Adrenal gland (tissue), 12 donors: ENCODE measurements around the gene RNF227. TPM values are rescaled to one million over a fixed set of nuclear protein-coding genes. Genes with fewer than 3 reads are reported as not detected.
"Not testable (repeated sequence)": the region's sequence is repeated elsewhere in the genome, so short reads cannot be mapped to it uniquely, and the experiment has no call there.

Source experiments
- DNase-seq, 7 donors: peaks; one replicate each; pipeline ENCODE4 v3.0.0-alpha.2; 2019 to 2020
- H3K27ac ChIP-seq, 5 donors: fragments of 200-600 bp; sonication (generic) in 4 of 5; 1 replicate in 3 of 5; 2 replicates in 2 of 5; pipeline versions ENCODE4 v1.5.1 to v1.8.0; 2016 to 2020; ENCODE audit warnings: mild to moderate bottlenecking in 1 of 5
- H3K27me3 ChIP-seq: fragments of 200-600 bp; 2 replicates; pipeline ENCODE4 v1.8.0; 2021
- H3K36me3 ChIP-seq, 2 donors: fragments of 200-600 bp; replicated peaks in 1 of 2; 1 replicate in 1 of 2; 2 replicates in 1 of 2; pipeline versions ENCODE4 v1.5.1 to v1.8.0; 2018 to 2022
- H3K4me1 ChIP-seq, 2 donors: fragments of 200-600 bp; replicated peaks in 1 of 2; 1 replicate in 1 of 2; 2 replicates in 1 of 2; pipeline versions ENCODE4 v1.5.1 to v1.8.0; 2018 to 2021
- H3K4me3 ChIP-seq, 4 donors: fragments of 200-600 bp; sonication (generic) in 3 of 4; one replicate each; pipeline ENCODE4 v1.5.1; 2016 to 2018
- H3K9me3 ChIP-seq, 3 donors: fragments of 200-600 bp; sonication (generic) in 1 of 3; replicated peaks in 1 of 3; 1 replicate in 2 of 3; 2 replicates in 1 of 3; pipeline versions ENCODE4 v1.5.1 to v1.8.0; 2016 to 2021
- CTCF ChIP-seq, 6 experiments: fragments of 450-650 bp in 4 of 6; fragments of 200-600 bp in 2 of 6; sonication (generic) in 1 of 6; IDR thresholded peaks; 1 replicate in 5 of 6; 2 replicates in 1 of 6; pipeline versions ENCODE4 v1.5.1 to v1.8.0; 2016 to 2021; ENCODE audit warnings: antibody characterized with exemption in 6 of 6, mild to moderate bottlenecking in 2 of 6, moderate library complexity in 1 of 6
- POLR2A ChIP-seq, 2 donors: fragments of 450-650 bp; IDR thresholded peaks; one replicate each; pipeline ENCODE4 v1.6.1; 2017; ENCODE audit warnings: antibody characterized with exemption in 2 of 2, mild to moderate bottlenecking in 2 of 2, moderate library complexity in 1 of 2
- WGBS, 4 donors: extraction: QIAGEN DNeasy Blood & Tissue Kit in 2 of 4; methylation state at CpG; one replicate each; pipeline versions ENCODE4 v1.1.5 to v1.1.7; 2013 to 2017; 5-methylcytosine and 5-hydroxymethylcytosine counted together
- intact Hi-C, 2 donors: fragments of 100-400 bp; cut with DNase I; formaldehyde crosslinking; loops; one replicate each; pipeline versions ENCODE4 v1.14.1 to v1.15.0; 2022 to 2023
- polyA plus RNA-seq, 3 donors: library from polyadenylated mRNA; stranded (reverse); fragments of 200-250 nt in 2 of 3; fragments of 350-450 nt in 1 of 3; fragmentation: Illumina TruSeq in 1 of 3; extraction: RNeasy Lipid Tissue Mini Kit (QIAGEN cat#74804) in 1 of 3; gene quantifications; one replicate each; pipeline ENCODE4 v1.2.3, GENCODE V29; 2013 to 2014
- total RNA-seq, 9 donors: library from RNA; depleted of rRNA in 4 of 9; stranded (reverse); fragments of >200 nt in 4 of 9; fragments of 120-200 nt in 1 of 9; fragmentation: NEBNext Ultra II Directional in 1 of 9; extraction: Animal tissue kit (Norgen Biotek cat#: 25700) in 1 of 9; gene quantifications; one replicate each; pipeline versions ENCODE4 v1.1.0 to v1.2.4, GENCODE V29; 2013 to 2023
- donor health status: healthy with polysubstance abuse.
- donor health status: Bipolar disorder and iron deficiency.
- donor health status: DM: yes; HTN: yes; CAD: no.
- donor health status: DM: no; HTN: no; CAD: no.
- donor health status: DM: no; HTN: no; CAD: no.
- donor health status: DM: yes; HTN: yes; CAD: no.

Gene RNF227
- total and polyA plus RNA-seq, 12 donors = 1.1 to 17.3 (median 3.0) TPM

GRCh38 chr17:7956228-7956965 lies 40.3 kb upstream of the RNF227 start:
- 73 to 85% (median 83%) methylated on average over 11 of the region's 11 CpGs for WGBS, 4 donors
- intact Hi-C loops = no loop called here
- DNase-seq = peak in 1 of 7 donors; percentile 4

GRCh38 chr17:7955414-7956227 lies 39.5 kb upstream of the RNF227 start:
- Histone ChIP-seq H3K9me3 (no peaks in the 10 kb centered on the region), H3K27ac (no peak overlapping the region), H3K4me3 (no peak overlapping the region), H3K27me3 (peaks cover 4% of the 10 kb centered on the region), H3K4me1 (no peaks in the 10 kb centered on the region), H3K36me3 (no peaks in the 10 kb centered on the region)
- TF ChIP-seq POLR2A (IDR thresholded peaks at IDR 0.05) (no peak), CTCF (IDR thresholded peaks at IDR 0.05) (no peak)
- intact Hi-C loops = no loop called here
- DNase-seq = no peak
- 77 to 85% (median 81%) methylated on average over 13 of the region's 13 CpGs for WGBS, 4 donors

More at GRCh38 chr17:7956228-7956965, 40.3 kb upstream of the RNF227 start:
- no peaks in the 10 kb centered on the region for H3K4me1 ChIP-seq
- H3K27me3 ChIP-seq = peaks cover 12% of the 10 kb centered on the region
- H3K36me3 ChIP-seq = no peaks in the 10 kb centered on the region
- TF ChIP-seq POLR2A (IDR thresholded peaks at IDR 0.05) (no peak), CTCF (IDR thresholded peaks at IDR 0.05) (no peak)
- no peak overlapping the region for H3K27ac ChIP-seq
- H3K4me3 ChIP-seq = no peak overlapping the region
- H3K9me3 ChIP-seq = no peaks in the 10 kb centered on the region

GRCh38 chr17:7953266-7953665 lies 37.2 kb upstream of the RNF227 start:
- H3K4me1 ChIP-seq, H3K4me3 ChIP-seq, H3K9me3 ChIP-seq, intact Hi-C loops, DNase-seq, H3K27ac ChIP-seq, H3K27me3 ChIP-seq: not testable (repeated sequence)
- H3K36me3 ChIP-seq = peaks cover 0 to 12% of the 10 kb centered on the region in 2 donors
- 91 to 96% (median 92%) methylated on average over 9 to 13 of the region's 13 CpGs for WGBS, 4 donors

- intact Hi-C loops = no loop called here
- DNase-seq = no peak
- H3K4me3 ChIP-seq = no peak overlapping the region
- TF ChIP-seq CTCF (IDR thresholded peaks at IDR 0.05) (no peak), POLR2A (IDR thresholded peaks at IDR 0.05) (no peak)
- no peaks in the 10 kb centered on the region for H3K9me3 ChIP-seq
- H3K36me3 ChIP-seq = peaks cover 0 to 29% of the 10 kb centered on the region in 2 donors
- no peaks in the 10 kb centered on the region for H3K27me3 ChIP-seq
- WGBS, 4 donors = 72 to 81% (median 77%) methylated on average over 5 of the region's 5 CpGs
- H3K27ac ChIP-seq = no peak overlapping the region
- H3K4me1 ChIP-seq = no peaks in the 10 kb centered on the region
Measured at GRCh38 chr17:7951143-7951792, 35.2 kb upstream of the RNF227 start.
